SIG-M5 treated with dmso at 0.1 percent for 504 hours (cell line): Measurements from ENCODE around the gene DTX4.

Experiments used
- DNase-seq: peaks from one replicate; lab custom pipeline; 2025; ENCODE audit not compliant: unreplicated experiment; lab: John Stamatoyannopoulos, UW

The DTX4 gene

GRCh38 chr11:59216641-59217564 is 45.0 kb downstream of the DTX4 start:
- DNase-seq: peak; percentile 90

GRCh38 chr11:59218319-59218718 is 46.4 kb downstream of the DTX4 start:
- no peak for DNase-seq

GRCh38 chr11:59218893-59219292 is 47.0 kb downstream of the DTX4 start:
- DNase-seq: no peak

- DNase-seq: no peak
Observed at GRCh38 chr11:59219836-59220235, 47.9 kb downstream of the DTX4 start.

- DNase-seq: no peak
Observed at GRCh38 chr11:59221441-59221840, 49.5 kb downstream of the DTX4 start.

DNA sequence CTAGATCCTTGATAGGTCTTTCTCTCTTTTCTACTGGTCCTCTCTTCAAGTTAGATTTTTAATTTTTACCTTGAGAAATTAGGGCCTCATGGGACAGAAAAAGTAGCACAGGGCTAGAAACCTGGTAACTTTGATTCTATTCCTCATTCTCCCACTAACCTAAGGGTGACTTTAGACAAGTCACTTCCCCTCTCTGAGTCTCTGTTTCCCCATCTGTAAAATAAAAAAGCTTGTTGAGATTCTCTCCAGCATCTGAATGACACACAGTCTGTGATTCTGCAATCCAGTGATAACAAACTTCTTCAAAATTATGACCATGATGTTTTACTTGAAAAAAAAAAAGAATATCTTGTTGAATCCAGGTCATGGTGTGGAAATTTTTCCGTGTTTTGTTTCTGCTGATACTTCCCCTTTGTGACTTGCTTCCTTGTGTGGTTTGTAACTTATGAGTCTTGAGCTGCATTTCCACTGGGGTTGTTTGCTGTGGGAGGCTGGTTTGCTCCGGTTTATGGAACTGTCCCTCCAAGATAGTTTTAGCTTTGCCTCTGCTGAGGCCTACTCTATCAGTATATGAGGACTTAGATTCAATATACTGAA is 50.6 kb downstream of the DTX4 start:
- DNase-seq: peak; percentile 82

DNA sequence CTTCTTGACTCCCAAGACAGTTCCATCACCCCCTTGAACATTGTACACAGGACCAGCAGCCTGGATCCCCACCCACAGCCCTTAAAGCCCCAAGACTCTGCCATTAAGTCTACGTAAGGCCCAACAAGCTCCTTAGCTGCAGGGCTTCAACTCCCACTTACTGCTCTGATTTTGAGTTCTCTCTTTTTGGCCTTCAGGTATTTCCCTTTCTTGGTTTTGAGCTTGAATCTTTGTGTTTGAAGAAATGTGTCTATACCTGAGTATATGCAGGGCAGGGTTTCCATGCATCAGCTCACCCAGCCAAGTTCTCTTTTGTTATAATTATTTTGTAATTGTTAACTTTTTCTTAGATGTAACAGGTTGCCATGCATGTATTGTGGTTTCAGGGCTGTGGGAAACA is 51.2 kb downstream of the DTX4 start:
- DNase-seq: no peak

- DNase-seq: peak; percentile 59
Observed at GRCh38 chr11:59223611-59224010, 51.7 kb downstream of the DTX4 start.

GRCh38 chr11:59224351-59224928 is 52.5 kb downstream of the DTX4 start:
- DNase-seq: peak; percentile 47

- no peak for DNase-seq
Observed at GRCh38 chr11:59225017-59225416, 53.1 kb downstream of the DTX4 start.

DNA sequence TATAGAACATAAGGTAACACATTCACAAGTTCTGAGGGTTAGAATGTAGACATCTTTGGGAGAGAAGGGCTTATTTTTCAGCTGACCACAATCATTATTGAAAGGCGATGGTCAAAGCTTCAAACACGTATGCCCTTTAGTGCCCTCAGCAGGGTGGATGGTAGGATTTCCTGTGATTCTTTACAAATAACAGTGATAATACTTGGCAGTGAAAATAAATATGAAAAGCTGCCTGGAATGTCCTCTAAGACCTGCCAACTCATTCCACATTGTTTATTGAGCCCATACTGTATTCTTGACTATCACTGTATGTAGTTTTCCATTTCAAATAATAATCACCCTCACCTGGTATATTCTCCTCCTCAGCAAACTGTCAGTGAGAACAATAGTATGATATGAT is 54.5 kb downstream of the DTX4 start:
- no peak for DNase-seq

GRCh38 chr11:59240322-59240721 is 68.4 kb downstream of the DTX4 start:
- DNase-seq: no peak

DNA sequence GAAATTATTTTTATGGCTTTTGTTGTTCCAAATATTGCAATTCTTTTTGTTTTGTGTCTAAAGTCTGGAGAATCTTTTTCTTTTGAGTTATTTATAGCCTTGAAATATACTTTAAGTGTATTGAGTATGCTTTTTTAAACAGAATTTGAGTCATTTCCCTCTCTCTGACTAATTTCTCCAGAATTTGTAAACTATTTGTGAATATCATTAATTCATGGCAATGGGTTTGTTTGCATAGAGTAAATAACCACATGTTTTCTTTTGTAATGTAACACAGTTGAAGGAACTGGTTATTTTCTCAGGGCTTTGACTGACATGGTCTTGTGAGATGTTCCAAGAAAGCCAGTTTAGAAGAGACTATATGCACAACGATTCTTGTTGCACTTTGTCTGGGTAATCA is 71.7 kb downstream of the DTX4 start:
- DNase-seq: no peak

GRCh38 chr11:59247531-59248227 is 75.7 kb downstream of the DTX4 start:
- DNase-seq: peak; percentile 73

DNA sequence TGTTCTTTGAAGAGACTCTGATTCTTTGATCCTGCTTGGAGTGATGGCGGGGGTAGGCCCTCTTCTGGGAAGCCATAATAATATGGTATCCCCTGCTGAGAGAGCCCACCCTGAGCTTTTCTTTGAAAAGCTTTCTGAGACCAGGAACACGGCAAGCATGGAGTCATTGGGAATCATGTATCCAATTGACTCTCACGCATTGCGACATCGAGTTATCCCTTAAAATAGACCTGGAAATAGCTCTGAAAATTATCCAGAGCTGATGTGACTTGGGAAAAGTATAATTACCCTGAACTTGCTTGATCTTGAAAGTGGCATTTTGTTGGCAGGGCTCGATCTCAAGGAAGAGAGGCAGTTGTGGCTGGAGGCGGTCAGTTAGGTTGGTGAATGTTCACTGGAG is 77.6 kb downstream of the DTX4 start:
- DNase-seq: no peak

GRCh38 chr11:59253001-59253400 is 81.1 kb downstream of the DTX4 start:
- DNase-seq: no peak

DNA sequence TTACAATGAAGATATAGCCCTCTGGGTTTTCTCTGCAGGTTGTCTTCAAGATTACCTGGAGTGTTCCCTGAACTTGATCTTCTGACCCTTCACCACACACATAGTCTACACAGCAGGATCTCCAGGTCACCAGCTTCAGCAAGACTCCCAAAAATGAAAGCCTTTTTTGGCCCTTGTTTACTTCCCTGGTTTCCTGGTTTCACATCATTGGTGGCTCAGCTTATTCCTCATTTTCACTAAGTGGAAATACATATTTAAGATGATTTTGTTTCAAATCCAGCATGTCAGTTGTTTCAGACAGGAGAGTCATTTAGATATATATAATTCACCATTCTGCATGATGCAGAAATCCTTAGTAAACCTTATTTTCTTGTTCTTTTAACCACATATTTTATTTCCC is 82.4 kb downstream of the DTX4 start:
- no peak for DNase-seq

DNA sequence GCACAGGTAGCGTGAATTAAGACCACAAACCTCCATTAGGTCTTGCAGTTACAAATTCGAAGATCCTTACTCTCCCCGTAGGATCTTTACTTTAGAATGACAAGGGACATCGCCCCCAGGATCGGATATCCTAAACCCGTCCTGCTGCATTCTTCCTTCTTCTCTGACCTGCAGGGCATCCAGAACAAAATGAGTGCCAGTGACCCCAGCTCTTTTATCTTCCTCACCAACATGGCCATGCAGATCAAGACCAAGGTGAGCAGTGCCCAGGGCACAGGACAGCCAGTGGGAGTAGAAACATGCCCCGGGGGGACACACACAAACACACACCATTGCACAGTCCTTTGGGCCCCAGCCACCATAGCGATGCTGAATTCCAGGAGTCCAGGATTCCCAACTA is 83.3 kb downstream of the DTX4 start:
- DNase-seq: no peak
